ENCODE measurements around the gene TOP2A.

DNA sequence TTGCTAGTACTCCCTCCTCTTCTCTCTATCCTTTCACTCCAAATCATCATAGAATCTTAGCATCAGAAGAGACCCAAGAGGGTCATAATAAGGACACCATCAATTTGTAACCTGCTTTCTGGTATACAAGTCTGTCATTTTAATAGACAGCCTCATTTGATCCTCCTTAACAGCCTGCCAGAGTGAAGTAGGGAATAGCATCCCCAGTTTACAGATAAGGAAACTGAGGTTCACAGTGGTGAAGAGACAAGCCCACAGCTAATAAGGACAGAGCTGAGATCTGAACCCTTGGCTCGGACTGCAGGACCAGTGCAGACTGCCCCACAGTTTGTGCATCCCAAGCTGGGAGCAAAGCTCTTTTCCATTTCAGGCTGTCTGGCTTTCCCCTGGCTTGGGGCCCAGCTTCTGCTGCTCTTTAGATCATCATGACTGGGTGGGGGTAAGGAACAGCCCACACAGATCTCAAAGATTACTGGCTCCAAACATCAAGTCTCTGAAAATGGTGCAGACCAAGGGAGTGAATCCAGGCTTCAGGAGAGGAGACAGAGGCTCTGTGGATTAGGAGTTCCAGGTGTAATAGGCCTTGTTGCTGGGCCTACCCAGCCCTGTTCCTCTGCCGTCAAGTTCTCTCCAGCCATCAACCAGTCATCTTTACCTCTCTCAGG is 15.3 kb upstream of the TOP2A start:
- TF ChIP-seq EP300 (conservative IDR thresholded peaks at IDR 0.05; ENCODE audit: poor library complexity, severe bottlenecking) (no peak), EZH2 (IDR thresholded peaks at IDR 0.05; ENCODE audit: borderline replicate concordance, insufficient read depth, low read length, poor library complexity, severe bottlenecking) (no peak), SMC3 (conservative IDR thresholded peaks at IDR 0.05; ENCODE audit: poor library complexity) (no peak), RAD21 (conservative IDR thresholded peaks at IDR 0.05) (no peak), TAF1 (IDR thresholded peaks at IDR 0.05; ENCODE audit: low read depth) (no peak), MXI1 (conservative IDR thresholded peaks at IDR 0.05; ENCODE audit: poor library complexity, severe bottlenecking) (no peak)
- TF ChIP-seq, protein P1, sequence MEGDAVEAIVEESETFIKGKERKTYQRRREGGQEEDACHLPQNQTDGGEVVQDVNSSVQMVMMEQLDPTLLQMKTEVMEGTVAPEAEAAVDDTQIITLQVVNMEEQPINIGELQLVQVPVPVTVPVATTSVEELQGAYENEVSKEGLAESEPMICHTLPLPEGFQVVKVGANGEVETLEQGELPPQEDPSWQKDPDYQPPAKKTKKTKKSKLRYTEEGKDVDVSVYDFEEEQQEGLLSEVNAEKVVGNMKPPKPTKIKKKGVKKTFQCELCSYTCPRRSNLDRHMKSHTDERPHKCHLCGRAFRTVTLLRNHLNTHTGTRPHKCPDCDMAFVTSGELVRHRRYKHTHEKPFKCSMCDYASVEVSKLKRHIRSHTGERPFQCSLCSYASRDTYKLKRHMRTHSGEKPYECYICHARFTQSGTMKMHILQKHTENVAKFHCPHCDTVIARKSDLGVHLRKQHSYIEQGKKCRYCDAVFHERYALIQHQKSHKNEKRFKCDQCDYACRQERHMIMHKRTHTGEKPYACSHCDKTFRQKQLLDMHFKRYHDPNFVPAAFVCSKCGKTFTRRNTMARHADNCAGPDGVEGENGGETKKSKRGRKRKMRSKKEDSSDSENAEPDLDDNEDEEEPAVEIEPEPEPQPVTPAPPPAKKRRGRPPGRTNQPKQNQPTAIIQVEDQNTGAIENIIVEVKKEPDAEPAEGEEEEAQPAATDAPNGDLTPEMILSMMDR (IDR thresholded peaks at IDR 0.05; ENCODE audit: poor library complexity, severe bottlenecking) = no peak

Measured in neural cell (in vitro differentiated cells).